HK-2 (cell line): ENCODE measurements around the gene MEIKIN.
"Not testable (repeated sequence)": the region's sequence is repeated elsewhere in the genome, so short reads cannot be mapped to it uniquely, and the experiment has no call there.

Experiments
- DNase-seq: peaks from one replicate; pipeline ENCODE4 v3.0.0-alpha.2; 2018; ENCODE audit not compliant: unreplicated experiment

MEIKIN gene

GRCh38 chr5:131913603-131914002 lies 31.9 kb downstream of the MEIKIN start:
- DNase-seq: no peak

- no peak for DNase-seq
These were observed 38.8 kb downstream of the MEIKIN start for GRCh38 chr5:131906668-131907067.

- DNase-seq: not testable (repeated sequence)
These were observed 43.2 kb downstream of the MEIKIN start for GRCh38 chr5:131902266-131902665.

GRCh38 chr5:131899686-131900085 lies 45.8 kb downstream of the MEIKIN start:
- DNase-seq: no peak

GRCh38 chr5:131883984-131884383 lies 61.5 kb downstream of the MEIKIN start:
- no peak for DNase-seq

- DNase-seq: no peak
These were observed 65.8 kb downstream of the MEIKIN start for GRCh38 chr5:131879705-131880104.

- DNase-seq: no peak
These were observed 67.6 kb downstream of the MEIKIN start for GRCh38 chr5:131877873-131878272.

GRCh38 chr5:131871251-131871650 lies 74.2 kb downstream of the MEIKIN start:
- not testable (repeated sequence) for DNase-seq

GRCh38 chr5:131867524-131867923 lies 77.9 kb downstream of the MEIKIN start:
- DNase-seq: no peak

GRCh38 chr5:131863700-131864099 lies 81.8 kb downstream of the MEIKIN start:
- DNase-seq: no peak

GRCh38 chr5:131857388-131857787 lies 88.1 kb downstream of the MEIKIN start:
- no peak for DNase-seq

- no peak for DNase-seq
These were observed 90.0 kb downstream of the MEIKIN start for GRCh38 chr5:131855452-131855851.

GRCh38 chr5:131854134-131854533 lies 91.3 kb downstream of the MEIKIN start:
- DNase-seq: no peak

- no peak for DNase-seq
These were observed 96.8 kb downstream of the MEIKIN start for GRCh38 chr5:131848662-131849061.

- DNase-seq: no peak
These were observed 98.9 kb downstream of the MEIKIN start for GRCh38 chr5:131846536-131846935.

GRCh38 chr5:131845828-131846227 lies 99.6 kb downstream of the MEIKIN start:
- no peak for DNase-seq

GRCh38 chr5:131842971-131843370 lies 102.5 kb downstream of the MEIKIN start:
- not testable (repeated sequence) for DNase-seq

GRCh38 chr5:131832702-131833101 lies 112.8 kb downstream of the MEIKIN start:
- DNase-seq: not testable (repeated sequence)

GRCh38 chr5:131825404-131826013 lies 120.0 kb downstream of the MEIKIN start:
- DNase-seq: no peak

- DNase-seq: no peak
These were observed 120.8 kb downstream of the MEIKIN start for GRCh38 chr5:131824631-131825030.

- DNase-seq: no peak
These were observed 124.2 kb downstream of the MEIKIN start for GRCh38 chr5:131821221-131821620.

GRCh38 chr5:131818001-131818724 lies 127.3 kb downstream of the MEIKIN start:
- no peak for DNase-seq

GRCh38 chr5:131814990-131815389 lies 130.5 kb downstream of the MEIKIN start:
- DNase-seq: no peak
